ENCODE data around the gene MAGEB17.

DNA sequence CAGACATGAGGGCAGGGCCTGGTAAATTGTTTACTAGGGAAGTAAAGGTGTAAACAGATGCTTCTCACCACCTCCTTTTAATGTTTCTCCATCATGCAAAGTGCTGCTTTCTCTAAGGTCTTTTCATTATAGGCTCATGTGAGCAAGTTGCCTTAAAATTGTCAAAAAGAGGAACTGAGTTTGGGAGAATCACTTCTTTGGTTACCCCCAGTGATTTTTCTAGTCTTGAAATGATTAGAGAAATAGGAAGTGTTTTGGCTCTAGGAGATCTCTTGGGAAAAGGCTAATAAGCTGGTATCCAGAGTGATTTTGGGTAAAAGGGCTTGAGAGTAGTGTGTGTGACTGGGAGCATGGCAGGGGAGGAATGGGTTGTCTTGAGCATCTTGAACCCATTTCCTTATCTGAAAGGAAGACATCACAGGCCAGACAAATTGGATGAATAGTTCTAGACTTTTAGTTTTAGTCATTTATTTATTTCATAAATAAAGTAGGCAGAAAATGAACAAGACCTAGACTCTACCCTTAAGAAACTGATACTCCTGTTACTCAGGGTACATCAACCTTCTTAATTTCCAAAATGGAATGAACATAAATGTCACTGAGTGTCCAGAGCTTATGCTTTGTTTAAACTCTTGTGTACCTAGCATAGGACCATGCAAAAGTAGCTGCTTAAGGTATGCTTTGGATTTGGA, 29.7 kb upstream of the MAGEB17 start:
- no peak for TF ChIP-seq POLR2A (IDR thresholded peaks at IDR 0.05)
- TF ChIP-seq, protein P1, sequence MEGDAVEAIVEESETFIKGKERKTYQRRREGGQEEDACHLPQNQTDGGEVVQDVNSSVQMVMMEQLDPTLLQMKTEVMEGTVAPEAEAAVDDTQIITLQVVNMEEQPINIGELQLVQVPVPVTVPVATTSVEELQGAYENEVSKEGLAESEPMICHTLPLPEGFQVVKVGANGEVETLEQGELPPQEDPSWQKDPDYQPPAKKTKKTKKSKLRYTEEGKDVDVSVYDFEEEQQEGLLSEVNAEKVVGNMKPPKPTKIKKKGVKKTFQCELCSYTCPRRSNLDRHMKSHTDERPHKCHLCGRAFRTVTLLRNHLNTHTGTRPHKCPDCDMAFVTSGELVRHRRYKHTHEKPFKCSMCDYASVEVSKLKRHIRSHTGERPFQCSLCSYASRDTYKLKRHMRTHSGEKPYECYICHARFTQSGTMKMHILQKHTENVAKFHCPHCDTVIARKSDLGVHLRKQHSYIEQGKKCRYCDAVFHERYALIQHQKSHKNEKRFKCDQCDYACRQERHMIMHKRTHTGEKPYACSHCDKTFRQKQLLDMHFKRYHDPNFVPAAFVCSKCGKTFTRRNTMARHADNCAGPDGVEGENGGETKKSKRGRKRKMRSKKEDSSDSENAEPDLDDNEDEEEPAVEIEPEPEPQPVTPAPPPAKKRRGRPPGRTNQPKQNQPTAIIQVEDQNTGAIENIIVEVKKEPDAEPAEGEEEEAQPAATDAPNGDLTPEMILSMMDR (IDR thresholded peaks at IDR 0.05), result no peak

All from testis (tissue), 2 donors.